BLaER1 (cell line): Measurements from ENCODE around the gene SPG11.

Experiments used
- H3K27ac ChIP-seq: shearing (Covaris generic); formaldehyde crosslinking; 2 replicates; pipeline ENCODE4 v1.8.1; 2022
- H3K27me3 ChIP-seq: shearing (Covaris generic); formaldehyde crosslinking; 2 replicates; pipeline ENCODE4 v1.8.1; 2022
- H3K36me3 ChIP-seq: shearing (Covaris generic); formaldehyde crosslinking; 2 replicates; pipeline ENCODE4 v1.8.1; 2022
- H3K4me1 ChIP-seq: shearing (Covaris generic); formaldehyde crosslinking; 2 replicates; pipeline ENCODE4 v1.8.1; 2022
- H3K4me2 ChIP-seq: shearing (Covaris generic); formaldehyde crosslinking; 2 replicates; pipeline ENCODE4 v1.8.1; 2022
- H3K4me3 ChIP-seq: shearing (Covaris generic); formaldehyde crosslinking; 2 replicates; pipeline ENCODE4 v1.8.1; 2022
- H3K9ac ChIP-seq: shearing (Covaris generic); formaldehyde crosslinking; 2 replicates; pipeline ENCODE4 v1.8.1; 2022
- H3K9me3 ChIP-seq: shearing (Covaris generic); formaldehyde crosslinking; 2 replicates; pipeline ENCODE4 v1.8.1; 2022
- H4K20me1 ChIP-seq: shearing (Covaris generic); formaldehyde crosslinking; 2 replicates; pipeline ENCODE4 v1.8.1; 2022
- Cebpa-rat ChIP-seq: shearing (Covaris generic); IDR thresholded peaks from 2 replicates; pipeline ENCODE4 v1.8.1; 2022

Gene SPG11

DNA sequence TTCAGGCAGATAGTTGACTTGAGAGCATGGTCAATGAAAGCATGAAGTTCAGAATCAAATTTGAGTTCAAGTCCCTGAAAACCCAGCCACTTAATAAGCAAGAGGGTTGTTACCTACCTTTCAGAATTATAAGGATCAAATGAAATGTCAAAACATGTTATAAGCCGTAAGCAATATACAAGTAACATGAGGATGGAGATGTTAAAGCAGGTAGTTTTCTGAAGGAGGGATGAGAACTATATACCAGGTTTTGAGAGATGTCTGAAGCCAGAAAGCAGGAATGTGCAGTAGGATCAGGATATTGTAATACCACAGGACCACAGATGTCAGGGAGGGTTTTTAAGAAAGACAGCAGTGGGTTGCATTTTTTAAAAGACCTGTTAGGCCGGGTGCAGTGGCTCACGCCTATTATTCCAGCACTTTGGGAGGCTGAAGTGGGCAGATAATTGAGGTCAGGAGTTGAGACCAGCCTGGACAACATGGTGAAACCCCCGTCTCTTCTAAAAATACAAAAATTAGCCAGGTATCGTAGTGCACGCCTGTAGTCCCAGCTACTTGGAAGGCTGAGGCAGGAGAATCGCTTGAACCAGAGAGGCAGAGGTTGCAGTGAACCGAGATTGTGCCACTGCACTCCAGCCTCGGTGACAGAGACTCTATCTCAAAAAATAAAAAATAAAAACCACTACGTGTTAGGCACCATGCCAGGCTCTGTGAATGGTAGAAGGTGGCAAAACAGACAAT is 133.4 kb downstream of the SPG11 start:
- peaks cover 2% of the 10 kb centered on the region for H3K4me1 ChIP-seq
- H4K20me1 ChIP-seq, result 0 out of 2 replicates have a peak, but pooled peaks cover 10% of the 10 kb centered on the region
- no peaks in the 10 kb centered on the region for H3K9me3 ChIP-seq
- peaks cover 18% of the 10 kb centered on the region for H3K36me3 ChIP-seq
- H3K27ac ChIP-seq, result no peak overlapping the region
- no peaks in the 10 kb centered on the region for H3K27me3 ChIP-seq
- no peak overlapping the region for H3K4me3 ChIP-seq
- TF ChIP-seq Cebpa-rat, result no peak
- no peak overlapping the region for H3K4me2 ChIP-seq
- no peak overlapping the region for H3K9ac ChIP-seq

DNA sequence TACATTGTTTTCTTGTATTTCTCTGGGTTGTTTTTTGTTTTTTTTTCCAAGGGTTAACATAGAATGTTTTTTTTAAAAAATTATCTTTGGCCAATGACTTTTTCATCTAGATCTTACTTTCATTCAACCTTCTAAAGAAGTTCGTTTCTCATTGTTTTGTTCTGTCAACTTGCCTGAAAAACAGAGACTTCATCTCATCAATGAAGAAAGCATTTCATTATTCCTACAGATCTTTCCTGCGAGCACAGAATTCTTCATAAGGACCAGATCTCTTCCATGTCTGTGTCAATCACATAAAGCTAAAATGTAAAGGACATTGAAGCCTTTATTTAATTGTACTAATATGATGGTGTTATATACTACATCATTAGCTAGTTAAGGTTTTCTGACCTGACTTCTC is 136.2 kb downstream of the SPG11 start:
- no peaks in the 10 kb centered on the region for H3K9me3 ChIP-seq
- H3K36me3 ChIP-seq, result peaks cover 44% of the 10 kb centered on the region
- H3K9ac ChIP-seq, result no peak overlapping the region
- H3K4me1 ChIP-seq, result no peaks in the 10 kb centered on the region
- no peak overlapping the region for H3K4me3 ChIP-seq
- H3K4me2 ChIP-seq, result no peak overlapping the region
- 0 out of 2 replicates have a peak, but pooled peaks cover 13% of the 10 kb centered on the region for H4K20me1 ChIP-seq
- no peak for TF ChIP-seq Cebpa-rat
- no peaks in the 10 kb centered on the region for H3K27me3 ChIP-seq
- no peak overlapping the region for H3K27ac ChIP-seq

DNA sequence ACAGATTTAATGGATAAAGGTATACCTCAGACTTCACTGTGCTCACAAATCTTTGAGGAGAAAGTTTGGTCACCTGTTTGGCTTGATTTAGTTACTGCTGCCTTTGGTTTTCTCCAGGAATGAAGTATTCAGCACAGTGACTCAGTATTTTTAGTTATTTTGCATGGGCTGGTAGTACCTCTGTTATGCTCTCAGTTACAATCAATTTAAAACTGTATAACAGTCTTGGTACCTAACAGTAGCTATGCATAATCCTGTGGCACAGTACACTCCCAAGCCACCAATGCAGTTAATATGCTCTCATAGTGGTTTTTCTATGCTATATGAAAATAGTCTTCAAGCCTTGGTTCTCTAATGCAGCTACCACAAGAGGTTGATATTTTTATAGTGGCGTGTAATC is 138.4 kb downstream of the SPG11 start:
- Histone ChIP-seq H3K4me2 (no peak overlapping the region), H4K20me1 (0 out of 2 replicates have a peak, but pooled peaks cover 8% of the 10 kb centered on the region), H3K4me3 (no peak overlapping the region), H3K4me1 (no peaks in the 10 kb centered on the region), H3K27me3 (no peaks in the 10 kb centered on the region), H3K9me3 (no peaks in the 10 kb centered on the region), H3K9ac (no peak overlapping the region), H3K27ac (no peak overlapping the region), H3K36me3 (peaks cover 59% of the 10 kb centered on the region)
- no peak for TF ChIP-seq Cebpa-rat

DNA sequence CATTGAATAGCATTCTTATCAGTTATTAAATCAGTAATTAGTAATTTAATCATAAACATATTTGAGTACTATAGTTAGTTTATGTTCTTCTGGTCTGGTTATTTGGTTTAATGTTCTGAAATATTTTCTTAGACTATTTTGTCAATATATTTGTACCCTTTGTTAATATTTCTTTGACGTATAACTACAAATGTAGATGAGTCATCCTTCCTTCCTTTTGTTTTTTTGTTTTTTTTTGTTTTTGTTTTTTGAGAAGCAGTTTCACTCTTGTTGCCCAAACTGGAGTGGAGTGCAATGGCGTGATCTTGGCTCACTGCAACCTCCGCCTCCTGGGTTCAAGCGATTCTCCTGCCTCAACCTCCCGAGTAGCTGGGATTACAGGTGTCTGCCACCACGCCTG is 143.9 kb downstream of the SPG11 start:
- TF ChIP-seq Cebpa-rat, result no peak
- H3K4me3 ChIP-seq, result no peak overlapping the region
- H3K27me3 ChIP-seq, result no peaks in the 10 kb centered on the region
- H3K9ac ChIP-seq, result no peak overlapping the region
- H4K20me1 ChIP-seq, result no peaks in the 10 kb centered on the region
- no peak overlapping the region for H3K27ac ChIP-seq
- peaks cover 78% of the 10 kb centered on the region for H3K36me3 ChIP-seq
- H3K4me2 ChIP-seq, result no peak overlapping the region
- no peaks in the 10 kb centered on the region for H3K4me1 ChIP-seq
- no peaks in the 10 kb centered on the region for H3K9me3 ChIP-seq

DNA sequence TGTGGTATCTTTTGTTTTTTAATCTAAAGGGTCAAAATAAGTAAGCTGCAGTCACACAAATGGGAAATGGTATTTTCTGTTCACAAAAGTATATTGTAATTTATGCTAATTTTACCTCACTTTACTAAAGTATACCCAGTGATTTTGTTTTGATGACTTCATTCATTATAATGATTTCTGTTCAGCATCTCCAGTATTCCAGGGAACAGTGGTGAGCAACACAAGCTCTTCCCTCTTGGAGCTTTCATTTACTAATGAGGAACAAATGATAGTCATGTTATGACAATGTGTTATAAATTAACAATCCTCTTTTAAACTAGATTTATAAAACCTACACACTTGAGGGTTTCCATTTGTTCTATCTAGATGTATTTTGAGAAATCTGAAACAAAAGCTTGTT is 147.0 kb downstream of the SPG11 start:
- H3K9me3 ChIP-seq, result no peaks in the 10 kb centered on the region
- peaks cover 76% of the 10 kb centered on the region for H3K36me3 ChIP-seq
- H3K27ac ChIP-seq, result no peak overlapping the region
- H3K27me3 ChIP-seq, result no peaks in the 10 kb centered on the region
- H3K4me3 ChIP-seq, result no peak overlapping the region
- no peaks in the 10 kb centered on the region for H4K20me1 ChIP-seq
- H3K9ac ChIP-seq, result no peak overlapping the region
- H3K4me2 ChIP-seq, result no peak overlapping the region
- no peaks in the 10 kb centered on the region for H3K4me1 ChIP-seq
- no peak for TF ChIP-seq Cebpa-rat
